ENCODE measurements around the gene ANGPTL4. TPM values are rescaled to one million over a fixed set of nuclear protein-coding genes. Genes with fewer than 3 reads are reported as not detected.
A peak's percentile ranks its signal among the peaks of the same experiment; 100 is the strongest.
"Not testable (repeated sequence)": the region's sequence is repeated elsewhere in the genome, so short reads cannot be mapped to it uniquely, and the experiment has no call there.

ANGPTL4 gene
- total and polyA plus RNA-seq, 4 experiments from 2014 or later, result not detected

- Mint-ChIP-seq H3K27me3 (peaks cover 8 to 13% of the 10 kb centered on the region in 2 donors), H3K4me1 (peaks cover 4 to 19% (median 13%) of the 10 kb centered on the region in 4 donors), H3K27ac (no peak overlapping the region), H3K36me3 (no peaks in the 10 kb centered on the region), H3K9me3 (no peaks in the 10 kb centered on the region), H3K4me3 (peak overlapping the region in 2 of 8 donors; percentile 8 to 43)
- CTCF ChIA-PET (ENCODE audit: partially characterized antibody), result interaction anchor here (0.8 to 7.0 kb wide), 3 partner anchors 13 to 73 kb away, joined by 3 to 76 read pairs (median 5); partner anchors contain the start of gene MARCHF2
- H3K9me3 ChIP-seq (ENCODE audit: control insufficient read depth in 1 of 2, low read length in 2 of 2), result no peaks in the 10 kb centered on the region
- intact Hi-C loops (cut with micrococcal nuclease), result no loop called here
- peaks cover 10% of the 10 kb centered on the region for H3K4me1 ChIP-seq (ENCODE audit: insufficient read depth, low read length)
- POLR2A ChIA-PET (ENCODE audit: partially characterized antibody), result interaction anchor here (3.3 kb wide), 1 partner anchor 19 kb away, joined by 16 read pairs; the partner anchor contains the start of genes NDUFA7 and RPS28
- no peak for DNase-seq
- H3K36me3 ChIP-seq (ENCODE audit: insufficient read depth, low read length), result no peaks in the 10 kb centered on the region
- H3K27ac ChIP-seq (ENCODE audit: low read depth, low read length), result no peak overlapping the region
- no peaks in the 10 kb centered on the region for H3K27me3 ChIP-seq (ENCODE audit: insufficient read depth, low read length)
- H3K4me3 ChIP-seq (ENCODE audit: low read length in 2 of 2), result no peak overlapping the region
Measured at GRCh38 chr19:8340341-8341096, 23.4 kb upstream of the ANGPTL4 start.

GRCh38 chr19:8341504-8341903 is 22.5 kb upstream of the ANGPTL4 start:
- DNase-seq; H3K27me3 ChIP-seq (ENCODE audit: insufficient read depth, low read length); H3K36me3 Mint-ChIP-seq; H3K36me3 ChIP-seq (ENCODE audit: insufficient read depth, low read length); H3K27ac ChIP-seq (ENCODE audit: low read depth, low read length); H3K9me3 ChIP-seq (ENCODE audit: control insufficient read depth in 1 of 2, low read length in 2 of 2); H3K4me3 ChIP-seq (ENCODE audit: low read length in 2 of 2); intact Hi-C loops (cut with micrococcal nuclease); H3K9me3 Mint-ChIP-seq: not testable (repeated sequence)
- POLR2A ChIA-PET (ENCODE audit: partially characterized antibody), result interaction anchor here (1.0 to 3.3 kb wide), 3 partner anchors 18 to 173 kb away, joined by 3 to 16 read pairs (median 6); partner anchors contain the start of genes NDUFA7, RPS28 and ZNF414
- CTCF ChIA-PET (ENCODE audit: partially characterized antibody), result interaction anchor here (0.8 to 7.0 kb wide), 4 partner anchors 12 to 274 kb away, joined by 3 to 76 read pairs (median 4); partner anchors contain the start of gene MARCHF2
- H3K4me1 ChIP-seq (ENCODE audit: insufficient read depth, low read length), result peaks cover 10% of the 10 kb centered on the region
- H3K27me3 Mint-ChIP-seq, result peaks cover 4 to 10% of the 10 kb centered on the region in 2 donors
- H3K27ac Mint-ChIP-seq, result peak overlapping the region in 5 of 7 donors; percentile 22 to 60 (median 57)
- H3K4me1 Mint-ChIP-seq, result peaks cover 1 to 13% (median 8%) of the 10 kb centered on the region in 4 donors
- peak overlapping the region in 7 of 8 donors; percentile 43 to 61 (median 51) for H3K4me3 Mint-ChIP-seq

- H3K27ac Mint-ChIP-seq, result peak overlapping the region in 4 of 7 donors; percentile 29 to 76 (median 46)
- no peaks in the 10 kb centered on the region for H3K9me3 Mint-ChIP-seq
- Histone ChIP-seq H3K4me1 (ENCODE audit: insufficient read depth, low read length) (peaks cover 10% of the 10 kb centered on the region), H3K9me3 (ENCODE audit: control insufficient read depth in 1 of 2, low read length in 2 of 2) (no peaks in the 10 kb centered on the region), H3K27me3 (ENCODE audit: insufficient read depth, low read length) (no peaks in the 10 kb centered on the region), H3K27ac (ENCODE audit: low read depth, low read length) (no peak overlapping the region), H3K4me3 (ENCODE audit: low read length in 2 of 2) (no peak overlapping the region), H3K36me3 (ENCODE audit: insufficient read depth, low read length) (no peaks in the 10 kb centered on the region)
- POLR2A ChIA-PET (ENCODE audit: partially characterized antibody), result interaction anchor here (1.2 to 3.3 kb wide), 4 partner anchors 11 to 172 kb away, joined by 4 to 16 read pairs (median 8); partner anchors contain the start of genes NDUFA7, RPS28 and ZNF414
- peak overlapping the region in 7 of 8 donors; percentile 31 to 87 (median 61) for H3K4me3 Mint-ChIP-seq
- H3K36me3 Mint-ChIP-seq, result no peaks in the 10 kb centered on the region
- CTCF ChIA-PET (ENCODE audit: partially characterized antibody), result interaction anchor here (7.0 kb wide), 1 partner anchor 11 kb away, joined by 76 read pairs; no protein-coding TSS in a partner anchor
- H3K4me1 Mint-ChIP-seq, result peaks cover 1 to 13% (median 8%) of the 10 kb centered on the region in 4 donors
- intact Hi-C loops (cut with micrococcal nuclease), result no loop called here
- peaks cover 0 to 11% of the 10 kb centered on the region in 2 donors for H3K27me3 Mint-ChIP-seq
- DNase-seq, result no peak
Measured at GRCh38 chr19:8342316-8342683, 21.7 kb upstream of the ANGPTL4 start.

- POLR2A ChIA-PET (ENCODE audit: partially characterized antibody), result interaction anchor here (1.2 to 3.3 kb wide), 5 partner anchors 11 to 171 kb away, joined by 3 to 16 read pairs (median 6); partner anchors contain the start of genes NDUFA7, RPS28 and ZNF414
- peaks cover 10% of the 10 kb centered on the region for H3K4me1 ChIP-seq (ENCODE audit: insufficient read depth, low read length)
- Mint-ChIP-seq H3K9me3 (no peaks in the 10 kb centered on the region), H3K4me1 (peaks cover 0 to 13% (median 8%) of the 10 kb centered on the region in 4 donors), H3K36me3 (no peaks in the 10 kb centered on the region), H3K27me3 (peaks cover 0 to 7% of the 10 kb centered on the region in 2 donors), H3K4me3 (peak within 1 kb of the TSS; percentile 82 to 88 (median 86)), H3K27ac (peak within 1 kb of the TSS; percentile 24 to 82 (median 70))
- H3K27ac ChIP-seq (ENCODE audit: low read depth, low read length), result peak within 1 kb of the TSS; percentile 43
- intact Hi-C loops (cut with micrococcal nuclease), result loop anchor here (1.0 kb wide), 1 partner anchor 22 kb away; the partner anchor contains the start of genes NDUFA7 and RPS28
- H3K9me3 ChIP-seq (ENCODE audit: control insufficient read depth in 1 of 2, low read length in 2 of 2), result no peaks in the 10 kb centered on the region
- H3K4me3 ChIP-seq (ENCODE audit: low read length in 2 of 2), result peak within 1 kb of the TSS; percentile 11 to 52
- CTCF ChIA-PET (ENCODE audit: partially characterized antibody), result interaction anchor here (1.1 to 7.0 kb wide), 2 partner anchors 11 to 106 kb away, joined by 3 to 76 read pairs; no protein-coding TSS in a partner anchor
- H3K36me3 ChIP-seq (ENCODE audit: insufficient read depth, low read length), result no peaks in the 10 kb centered on the region
- peak; percentile 88 to 94 (median 89) for DNase-seq
- H3K27me3 ChIP-seq (ENCODE audit: insufficient read depth, low read length), result no peaks in the 10 kb centered on the region
Measured at GRCh38 chr19:8342684-8343482, 21.1 kb upstream of the ANGPTL4 start, which contains the start of gene KANK3. Gene KANK3, minus strand, starts transcription at chr19:8343262. Its CDS starts 5,434 bp downstream, at chr19:8337828.

- POLR2A ChIA-PET (ENCODE audit: partially characterized antibody), result interaction anchor here (0.9 to 3.3 kb wide), 6 partner anchors 10 to 170 kb away, joined by 3 to 16 read pairs (median 5); partner anchors contain the start of genes NDUFA7, RAB11B, RPS28 and ZNF414
- no peak overlapping the region for H3K27ac ChIP-seq (ENCODE audit: low read depth, low read length)
- Mint-ChIP-seq H3K36me3 (no peaks in the 10 kb centered on the region), H3K27ac (peak overlapping the region; percentile 24 to 82 (median 68)), H3K9me3 (no peaks in the 10 kb centered on the region), H3K27me3 (peaks cover 0 to 4% of the 10 kb centered on the region in 2 donors), H3K4me1 (peaks cover 0 to 13% (median 8%) of the 10 kb centered on the region in 4 donors), H3K4me3 (peak overlapping the region; percentile 82 to 88 (median 86))
- no peaks in the 10 kb centered on the region for H3K36me3 ChIP-seq (ENCODE audit: insufficient read depth, low read length)
- H3K4me3 ChIP-seq (ENCODE audit: low read length in 2 of 2), result peak overlapping the region in 1 of 2 donors; percentile 52
- intact Hi-C loops (cut with micrococcal nuclease), result loop anchor here (1.0 kb wide), 1 partner anchor 22 kb away; the partner anchor contains the start of genes NDUFA7 and RPS28
- peaks cover 10% of the 10 kb centered on the region for H3K4me1 ChIP-seq (ENCODE audit: insufficient read depth, low read length)
- CTCF ChIA-PET (ENCODE audit: partially characterized antibody), result interaction anchor here (1.1 to 7.0 kb wide), 2 partner anchors 10 to 105 kb away, joined by 3 to 76 read pairs; no protein-coding TSS in a partner anchor
- H3K9me3 ChIP-seq (ENCODE audit: control insufficient read depth in 1 of 2, low read length in 2 of 2), result no peaks in the 10 kb centered on the region
- DNase-seq, result no peak
- no peaks in the 10 kb centered on the region for H3K27me3 ChIP-seq (ENCODE audit: insufficient read depth, low read length)
Measured at GRCh38 chr19:8343483-8343844, 20.5 kb upstream of the ANGPTL4 start.

- CTCF ChIA-PET (ENCODE audit: partially characterized antibody), result interaction anchor here (0.6 kb wide), 1 partner anchor 783 kb away, joined by 3 read pairs; no protein-coding TSS in a partner anchor
- H3K36me3 ChIP-seq (ENCODE audit: insufficient read depth, low read length); H3K9me3 Mint-ChIP-seq; H3K27ac ChIP-seq (ENCODE audit: low read depth, low read length); DNase-seq; H3K4me3 Mint-ChIP-seq; H3K4me1 Mint-ChIP-seq; H3K4me1 ChIP-seq (ENCODE audit: insufficient read depth, low read length); H3K27me3 ChIP-seq (ENCODE audit: insufficient read depth, low read length); H3K36me3 Mint-ChIP-seq; H3K9me3 ChIP-seq (ENCODE audit: control insufficient read depth in 1 of 2, low read length in 2 of 2); H3K4me3 ChIP-seq (ENCODE audit: low read length in 2 of 2): not testable (repeated sequence)
- Mint-ChIP-seq H3K27me3 (peaks cover 11 to 13% of the 10 kb centered on the region in 2 donors), H3K27ac (peak overlapping the region in 1 of 7 donors; percentile 79)
- intact Hi-C loops (cut with micrococcal nuclease), result loop anchor here (5.0 kb wide), 1 partner anchor 158 kb away; no protein-coding TSS in a partner anchor
- POLR2A ChIA-PET (ENCODE audit: partially characterized antibody), result interaction anchor here (0.6 kb wide), 1 partner anchor 224 kb away, joined by 3 read pairs; no protein-coding TSS in a partner anchor
Measured at GRCh38 chr19:8349629-8350372, 14.2 kb upstream of the ANGPTL4 start.
